RWPE1 (cell line): Measurements from ENCODE around the gene CHST11.

Source experiments
- CTCF ChIA-PET: fragments of 350-600 bp; sonication (Branson Sonifier 250); formaldehyde crosslinking; extraction: SDS; loops from one replicate; lab custom pipeline; 2021; lab: Yijun Ruan, JAX
- POLR2A ChIA-PET: fragments of 400-600 bp; formaldehyde crosslinking; extraction: SDS; loops from one replicate; lab custom pipeline; 2020; ENCODE audit warnings: antibody characterized with exemption; ENCODE audit not compliant: low non-redundant PET; lab: Yijun Ruan, JAX
- DNase-seq: peaks from one replicate; pipeline ENCODE4 v3.0.0; 2012; ENCODE audit warnings: low spot score
- H3K27ac ChIP-seq: fragments of 450-650 bp; 2 replicates; pipeline ENCODE4 v1.5.1; 2017
- CTCF ChIP-seq: fragments of 450-650 bp; conservative IDR thresholded peaks from 2 replicates; pipeline ENCODE4 v1.5.1; 2017; ENCODE audit warnings: low read depth, mild to moderate bottlenecking

The CHST11 gene

GRCh38 chr12:104721039-104721405, 264.3 kb downstream of the CHST11 start:
- no peak overlapping the region for H3K27ac ChIP-seq
- POLR2A ChIA-PET: no interaction called here
- no peak for DNase-seq
- CTCF ChIA-PET: interaction anchor here (0.9 kb wide), 1 partner anchor 339 kb away, joined by 3 read pairs; no protein-coding TSS in a partner anchor
- no peak for TF ChIP-seq CTCF

- TF ChIP-seq CTCF: no peak
- no peak for DNase-seq
- POLR2A ChIA-PET: no interaction called here
- CTCF ChIA-PET: no interaction called here
- no peak overlapping the region for H3K27ac ChIP-seq
Measured at GRCh38 chr12:104721936-104722335, 265.2 kb downstream of the CHST11 start.

GRCh38 chr12:104722601-104723534, 266.1 kb downstream of the CHST11 start:
- no peak overlapping the region for H3K27ac ChIP-seq
- no peak for DNase-seq
- POLR2A ChIA-PET: no interaction called here
- CTCF ChIA-PET: no interaction called here
- TF ChIP-seq CTCF: no peak

- DNase-seq: no peak
- POLR2A ChIA-PET: no interaction called here
- H3K27ac ChIP-seq: no peak overlapping the region
- no peak for TF ChIP-seq CTCF
- CTCF ChIA-PET: no interaction called here
Measured at GRCh38 chr12:104723895-104724294, 267.1 kb downstream of the CHST11 start.

GRCh38 chr12:104724992-104725585, 268.3 kb downstream of the CHST11 start:
- ChIA-PET POLR2A (no interaction called here), CTCF (no interaction called here)
- no peak for TF ChIP-seq CTCF
- no peak for DNase-seq
- H3K27ac ChIP-seq: no peak overlapping the region

- CTCF ChIA-PET: no interaction called here
- DNase-seq: no peak
- TF ChIP-seq CTCF: no peak
- no peak overlapping the region for H3K27ac ChIP-seq
- POLR2A ChIA-PET: no interaction called here
Measured at GRCh38 chr12:104725610-104726009, 268.9 kb downstream of the CHST11 start.
